Epithelial cell of prostate (primary cell): ENCODE measurements around the gene ATP6V0A1.
"Not testable (repeated sequence)": the region's sequence is repeated elsewhere in the genome, so short reads cannot be mapped to it uniquely, and the experiment has no call there.

Experiments used
- DNase-seq: peaks from one replicate; pipeline ENCODE4 v3.0.0-alpha.2; 2011; ENCODE audit warnings: low read depth, low spot score
- H3K27ac ChIP-seq: fragments of 450-650 bp; 2 replicates; pipeline ENCODE4 v1.5.1; 2017; ENCODE audit warnings: mild to moderate bottlenecking

The ATP6V0A1 gene

GRCh38 chr17:42474276-42474675 lies 15.6 kb downstream of the ATP6V0A1 start:
- no peak for DNase-seq
- H3K27ac ChIP-seq: peak overlapping the region; percentile 88

- H3K27ac ChIP-seq: no peak overlapping the region
- no peak for DNase-seq
Measured at GRCh38 chr17:42475121-42475520, 16.4 kb downstream of the ATP6V0A1 start.

- DNase-seq: no peak
- H3K27ac ChIP-seq: no peak overlapping the region
Measured at GRCh38 chr17:42475835-42476234, 17.2 kb downstream of the ATP6V0A1 start.

- no peak overlapping the region for H3K27ac ChIP-seq
- DNase-seq: no peak
Measured at GRCh38 chr17:42476411-42476810, 17.7 kb downstream of the ATP6V0A1 start.

GRCh38 chr17:42477173-42477572 lies 18.5 kb downstream of the ATP6V0A1 start:
- no peak overlapping the region for H3K27ac ChIP-seq
- DNase-seq: no peak

GRCh38 chr17:42477824-42478223 lies 19.1 kb downstream of the ATP6V0A1 start:
- not testable (repeated sequence) for H3K27ac ChIP-seq, DNase-seq

- H3K27ac ChIP-seq: no peak overlapping the region
- no peak for DNase-seq
Measured at GRCh38 chr17:42484304-42484703, 25.6 kb downstream of the ATP6V0A1 start.

GRCh38 chr17:42485680-42486079 lies 27.0 kb downstream of the ATP6V0A1 start:
- DNase-seq: no peak
- no peak overlapping the region for H3K27ac ChIP-seq

- DNase-seq: no peak
- H3K27ac ChIP-seq: no peak overlapping the region
Measured at GRCh38 chr17:42488032-42488431, 29.4 kb downstream of the ATP6V0A1 start.

- H3K27ac ChIP-seq: no peak overlapping the region
- DNase-seq: no peak
Measured at GRCh38 chr17:42493319-42493718, 34.6 kb downstream of the ATP6V0A1 start.

GRCh38 chr17:42494673-42495072 lies 36.0 kb downstream of the ATP6V0A1 start:
- H3K27ac ChIP-seq: no peak overlapping the region
- DNase-seq: no peak

GRCh38 chr17:42498828-42499227 lies 40.1 kb downstream of the ATP6V0A1 start:
- H3K27ac ChIP-seq: no peak overlapping the region
- DNase-seq: no peak

- H3K27ac ChIP-seq: no peak overlapping the region
- DNase-seq: no peak
Measured at GRCh38 chr17:42502091-42502490, 43.4 kb downstream of the ATP6V0A1 start.

GRCh38 chr17:42502926-42503325 lies 44.2 kb downstream of the ATP6V0A1 start:
- no peak overlapping the region for H3K27ac ChIP-seq
- DNase-seq: no peak

GRCh38 chr17:42507671-42508070 lies 49.0 kb downstream of the ATP6V0A1 start:
- DNase-seq: no peak
- no peak overlapping the region for H3K27ac ChIP-seq

GRCh38 chr17:42508426-42509165 lies 49.9 kb downstream of the ATP6V0A1 start:
- no peak for DNase-seq
- no peak overlapping the region for H3K27ac ChIP-seq

- H3K27ac ChIP-seq: no peak overlapping the region
- no peak for DNase-seq
Measured at GRCh38 chr17:42509409-42509808, 50.7 kb downstream of the ATP6V0A1 start.

- DNase-seq: no peak
- H3K27ac ChIP-seq: no peak overlapping the region
Measured at GRCh38 chr17:42509841-42510240, 51.2 kb downstream of the ATP6V0A1 start.

GRCh38 chr17:42512246-42512645 lies 53.6 kb downstream of the ATP6V0A1 start:
- no peak overlapping the region for H3K27ac ChIP-seq
- no peak for DNase-seq

- H3K27ac ChIP-seq: no peak overlapping the region
- DNase-seq: no peak
Measured at GRCh38 chr17:42512733-42513251, 54.1 kb downstream of the ATP6V0A1 start.

- no peak overlapping the region for H3K27ac ChIP-seq
- no peak for DNase-seq
Measured at GRCh38 chr17:42513686-42514085, 55.0 kb downstream of the ATP6V0A1 start.

GRCh38 chr17:42514279-42514678 lies 55.6 kb downstream of the ATP6V0A1 start:
- H3K27ac ChIP-seq: no peak overlapping the region
- no peak for DNase-seq
